GM13976 (cell line): ENCODE results near the gene AHSG.

Source experiments
- DNase-seq: peaks from one replicate; pipeline ENCODE4 v3.0.0; 2012; ENCODE audit warnings: low spot score
- CTCF ChIP-seq: IDR thresholded peaks from 2 replicates; pipeline ENCODE4 v1.5.1; 2012; ENCODE audit warnings: borderline replicate concordance, mild to moderate bottlenecking; ENCODE audit not compliant: insufficient read depth; ENCODE audit errors: extremely low read depth, missing control alignments, control extremely low read depth
- in situ Hi-C: fragments of 300-500 bp; cut with MboI; formaldehyde crosslinking; loops from one replicate; pipeline ENCODE4 v1.12.0; 2022; ENCODE audit warnings: low sequenced_read_pairs, mixed read lengths, inconsistent platforms; ENCODE audit not compliant: unreplicated experiment

Gene AHSG

GRCh38 chr3:186592682-186593081, 20.2 kb upstream of the AHSG start:
- TF ChIP-seq CTCF, result no peak
- no peak for DNase-seq
- in situ Hi-C loops, result no loop called here

GRCh38 chr3:186593862-186594261, 19.0 kb upstream of the AHSG start:
- in situ Hi-C loops, result no loop called here
- TF ChIP-seq CTCF, result no peak
- no peak for DNase-seq

GRCh38 chr3:186594591-186595113, 18.2 kb upstream of the AHSG start:
- in situ Hi-C loops, result no loop called here
- DNase-seq, result no peak
- no peak for TF ChIP-seq CTCF

- no peak for TF ChIP-seq CTCF
- in situ Hi-C loops, result no loop called here
- DNase-seq, result no peak
Observed at GRCh38 chr3:186596568-186597287, 16.1 kb upstream of the AHSG start.

GRCh38 chr3:186598108-186598784, 14.6 kb upstream of the AHSG start:
- in situ Hi-C loops, result no loop called here
- no peak for TF ChIP-seq CTCF
- no peak for DNase-seq

- in situ Hi-C loops, result no loop called here
- DNase-seq, result no peak
- no peak for TF ChIP-seq CTCF
Observed at GRCh38 chr3:186598794-186599141, 14.1 kb upstream of the AHSG start.
